SU-DHL-6 (cell line): ENCODE results near the gene DUOX2.
"Not testable (repeated sequence)": the region's sequence is repeated elsewhere in the genome, so short reads cannot be mapped to it uniquely, and the experiment has no call there.

Experiments
- H2AFZ ChIP-seq: fragments of 200-600 bp; sonication (generic); 2 replicates; pipeline ENCODE4 v1.6.1; 2014; ENCODE audit warnings: low read depth, mild to moderate bottlenecking, moderate library complexity, mixed read lengths, antibody characterized with exemption, low read length; ENCODE audit not compliant: severe bottlenecking
- H3F3A ChIP-seq: fragments of 200-600 bp; shearing (Covaris generic); 2 replicates; pipeline ENCODE4 v1.6.0; 2016; ENCODE audit warnings: antibody characterized with exemption, mild to moderate bottlenecking; ENCODE audit not compliant: insufficient read depth
- H3K27ac ChIP-seq: fragments of 200-600 bp; sonication (generic); 2 replicates; pipeline ENCODE4 v1.5.1; 2016; ENCODE audit warnings: low read depth, mild to moderate bottlenecking, low read length, moderate library complexity, mixed read lengths
- H3K27me3 ChIP-seq: fragments of 200-600 bp; sonication (generic), shearing (Covaris generic); 2 replicates; pipeline ENCODE4 v1.6.0; 2014; ENCODE audit warnings: mild to moderate bottlenecking, low read length
- H3K36me3 ChIP-seq: fragments of 200-600 bp; sonication (generic); 2 replicates; pipeline ENCODE4 v1.6.1; 2014; ENCODE audit warnings: mild to moderate bottlenecking, low read length, mixed read lengths
- H3K4me2 ChIP-seq: fragments of 300-600, 200-600 bp; shearing (Covaris generic), sonication (generic); 2 replicates; pipeline ENCODE4 v1.6.0; 2014; ENCODE audit warnings: low read length, low read depth, mild to moderate bottlenecking; ENCODE audit not compliant: poor library complexity, severe bottlenecking
- H3K4me3 ChIP-seq: fragments of 200-600 bp; sonication (generic); 2 replicates; pipeline ENCODE4 v1.5.1; 2014; ENCODE audit warnings: antibody characterized with exemption, low read length, mild to moderate bottlenecking, mixed read lengths; ENCODE audit not compliant: insufficient read depth, poor library complexity, severe bottlenecking
- H3K79me2 ChIP-seq: fragments of 200-600 bp; sonication (generic); 2 replicates; pipeline ENCODE4 v1.6.1; 2014; ENCODE audit warnings: mild to moderate bottlenecking, low read length, moderate library complexity; ENCODE audit not compliant: insufficient read depth
- H3K9ac ChIP-seq: fragments of 200-600 bp; sonication (generic); 2 replicates; pipeline ENCODE4 v1.7.0; 2014; ENCODE audit warnings: mild to moderate bottlenecking, low read length
- H3K9me2 ChIP-seq: fragments of 200-600 bp; sonication (generic); replicated peaks from 2 replicates; pipeline ENCODE4 v1.6.1; 2014; ENCODE audit warnings: low read length; ENCODE audit not compliant: insufficient read depth
- H3K9me3 ChIP-seq: fragments of 200-600 bp; sonication (generic); 2 replicates; pipeline ENCODE4 v1.6.1; 2014; ENCODE audit warnings: low read length, mixed read lengths; ENCODE audit not compliant: insufficient read depth
- H4K20me1 ChIP-seq: fragments of 200-600 bp; sonication (generic); 2 replicates; pipeline ENCODE4 v1.6.1; 2014; ENCODE audit warnings: low read depth, mild to moderate bottlenecking, antibody characterized with exemption, low read length, moderate library complexity, mixed read lengths
- CTCF ChIP-seq: fragments of 200-600 bp; sonication (generic); IDR thresholded peaks from one replicate; pipeline ENCODE4 v1.5.1; 2017; ENCODE audit warnings: antibody characterized with exemption, mild to moderate bottlenecking, low read length, moderate library complexity; ENCODE audit not compliant: insufficient read depth, poor library complexity, severe bottlenecking
- EZH2phosphoT487 ChIP-seq: fragments of 200-600 bp; sonication (generic), shearing (Covaris generic); conservative IDR thresholded peaks from 2 replicates; pipeline ENCODE4 v1.6.1; 2018; ENCODE audit warnings: mild to moderate bottlenecking, antibody characterized with exemption, low read length, moderate library complexity, mixed read lengths

Gene DUOX2

DNA sequence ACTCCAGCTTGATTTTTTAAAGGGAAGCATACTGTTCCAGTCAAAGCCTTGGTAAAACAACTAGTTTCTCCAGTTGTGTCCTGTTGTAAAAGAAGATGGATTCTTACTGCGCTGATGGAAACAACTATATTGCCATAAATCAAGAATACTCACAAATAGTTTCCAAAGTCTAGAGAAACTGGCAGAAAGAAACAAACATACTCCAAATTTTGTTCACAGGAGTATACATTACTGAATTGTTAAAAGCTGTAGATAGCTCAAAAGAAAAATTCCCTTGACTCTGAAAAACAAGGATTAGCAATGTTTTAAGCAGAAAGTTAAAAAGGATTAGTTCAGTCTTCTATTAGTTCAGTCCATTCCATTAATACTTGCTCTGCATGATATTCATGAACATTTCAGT, 63.4 kb downstream of the DUOX2 start:
- Histone ChIP-seq H3K27me3 (no peaks in the 10 kb centered on the region), H3F3A (no peaks in the 10 kb centered on the region), H3K4me2 (no peak overlapping the region), H3K9me2 (no peaks in the 10 kb centered on the region), H3K4me3 (no peak overlapping the region), H3K9ac (no peak overlapping the region), H3K79me2 (no peaks in the 10 kb centered on the region), H3K36me3 (peaks cover 7% of the 10 kb centered on the region; the same call in 1 of the 2 replicates), H3K27ac (no peak overlapping the region), H2AFZ (no peak overlapping the region), H3K9me3 (peaks cover 26% of the 10 kb centered on the region; the same call in 1 of the 2 replicates), H4K20me1 (no peaks in the 10 kb centered on the region)
- TF ChIP-seq CTCF (no peak), EZH2phosphoT487 (no peak)

DNA sequence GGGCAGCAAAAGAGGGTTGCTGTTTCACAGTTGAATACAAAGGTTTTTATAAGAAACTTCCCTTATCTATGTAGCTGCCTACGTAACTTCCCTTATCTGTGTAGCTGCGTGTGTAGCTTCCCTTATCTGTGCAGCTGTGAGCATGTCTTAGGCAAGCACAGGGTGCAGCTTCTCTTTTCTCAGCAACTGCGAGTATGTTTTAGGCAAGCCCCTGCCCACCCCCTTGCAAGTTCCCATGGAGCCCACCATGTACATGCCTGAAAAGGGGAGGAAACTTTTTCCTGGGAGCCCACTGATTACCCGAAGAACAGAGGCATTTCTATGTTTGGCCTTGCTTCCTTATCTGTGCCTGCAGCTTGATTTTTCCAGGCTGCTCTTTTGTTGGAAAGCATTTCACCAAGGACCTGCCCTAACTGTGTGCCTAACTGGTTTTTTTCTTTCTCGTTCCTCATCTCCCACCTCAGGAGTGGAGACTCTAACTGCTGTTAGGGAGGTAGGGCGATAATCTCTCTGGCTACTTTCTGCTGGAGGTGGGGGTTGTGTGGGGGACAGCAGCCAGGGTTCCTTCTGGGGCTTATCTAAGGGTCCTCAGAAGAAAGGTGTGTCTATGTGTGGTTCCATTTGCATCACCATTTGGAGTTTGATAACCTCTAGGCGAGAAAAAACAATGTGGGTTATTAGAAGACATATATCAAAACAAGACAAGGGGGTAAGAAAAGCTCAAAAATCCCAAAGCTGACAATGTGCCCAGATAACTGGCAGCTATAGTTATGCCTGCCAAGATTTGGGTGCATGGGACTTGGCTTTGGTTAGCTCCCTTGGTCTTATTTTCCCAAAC, 65.0 kb downstream of the DUOX2 start:
- H3K36me3 ChIP-seq = peaks cover 7% of the 10 kb centered on the region; the same call in 1 of the 2 replicates
- no peak overlapping the region for H3K4me2 ChIP-seq
- no peak overlapping the region for H3K27ac ChIP-seq
- peaks cover 26% of the 10 kb centered on the region; the same call in 1 of the 2 replicates for H3K9me3 ChIP-seq
- no peak overlapping the region for H3K9ac ChIP-seq
- no peak overlapping the region for H2AFZ ChIP-seq
- H4K20me1 ChIP-seq = no peaks in the 10 kb centered on the region
- H3K9me2 ChIP-seq = no peaks in the 10 kb centered on the region
- H3K4me3 ChIP-seq = no peak overlapping the region
- no peaks in the 10 kb centered on the region for H3K79me2 ChIP-seq
- H3K27me3 ChIP-seq = no peaks in the 10 kb centered on the region
- TF ChIP-seq CTCF (no peak), EZH2phosphoT487 (no peak)
- no peaks in the 10 kb centered on the region for H3F3A ChIP-seq

GRCh38 chr15:45048449-45048793, 65.6 kb downstream of the DUOX2 start:
- not testable (repeated sequence) for H3K27ac ChIP-seq, H3F3A ChIP-seq, H3K9ac ChIP-seq, H2AFZ ChIP-seq, H3K4me3 ChIP-seq, H3K27me3 ChIP-seq, H4K20me1 ChIP-seq, H3K79me2 ChIP-seq, H3K36me3 ChIP-seq, H3K9me2 ChIP-seq, H3K4me2 ChIP-seq
- peaks cover 26% of the 10 kb centered on the region; the same call in 1 of the 2 replicates for H3K9me3 ChIP-seq

DNA sequence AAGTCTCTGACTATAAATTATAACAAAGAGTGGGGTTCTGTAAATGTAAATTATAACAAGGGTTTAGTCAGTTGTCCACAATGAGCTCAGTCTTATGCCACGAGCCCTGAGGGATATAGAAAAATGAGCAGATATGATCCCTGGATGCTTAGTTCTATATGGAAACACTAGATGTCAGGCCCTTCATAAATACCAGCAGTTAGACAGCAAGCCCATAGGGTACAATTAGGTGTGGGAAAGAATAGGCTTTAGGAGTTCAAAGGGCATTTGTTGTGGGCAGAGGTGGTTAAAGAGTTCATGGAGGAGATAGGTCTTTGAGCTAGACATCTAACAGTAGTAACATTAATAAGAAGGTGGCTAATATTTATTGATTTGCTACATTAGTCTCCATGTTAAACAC, 69.7 kb downstream of the DUOX2 start:
- not testable (repeated sequence) for H3K9me2 ChIP-seq, H3K4me2 ChIP-seq, H3K27me3 ChIP-seq, H4K20me1 ChIP-seq, H3K36me3 ChIP-seq, H3K79me2 ChIP-seq, H3K9me3 ChIP-seq, H3K27ac ChIP-seq, H2AFZ ChIP-seq, H3K9ac ChIP-seq, H3F3A ChIP-seq, H3K4me3 ChIP-seq

DNA sequence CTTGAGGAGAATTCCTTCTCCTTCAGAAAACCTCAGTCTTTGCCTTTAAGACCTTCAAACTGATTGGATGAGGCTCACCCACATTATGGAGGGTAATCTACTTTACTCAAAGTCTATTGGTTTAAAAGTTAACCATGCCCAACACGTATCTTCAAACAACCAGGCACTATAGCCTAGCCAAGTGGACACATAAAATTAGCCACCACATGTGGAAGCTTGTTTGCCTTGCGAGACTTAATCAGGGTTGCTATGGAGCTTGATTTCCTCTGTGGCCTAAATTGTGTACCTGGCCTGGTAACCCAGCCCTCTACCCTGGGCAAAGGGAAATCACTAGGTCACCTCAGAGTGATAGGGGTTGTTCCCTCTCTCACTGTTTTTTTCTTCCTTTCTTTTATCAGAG, 71.1 kb downstream of the DUOX2 start:
- not testable (repeated sequence) for H3K9me3 ChIP-seq, H4K20me1 ChIP-seq, H3K9ac ChIP-seq, H3K27ac ChIP-seq, H3K79me2 ChIP-seq, H3K9me2 ChIP-seq, H3K4me2 ChIP-seq, H3K27me3 ChIP-seq, H3F3A ChIP-seq, H3K4me3 ChIP-seq, H3K36me3 ChIP-seq, H2AFZ ChIP-seq
